ENCODE results near the gene FLOT1. TPM values are rescaled to one million over a fixed set of nuclear protein-coding genes. Genes with fewer than 3 reads are reported as not detected.
A peak's percentile ranks its signal among the peaks of the same experiment; 100 is the strongest.

Gene FLOT1
- total and polyA plus RNA-seq, 9 of the 15 experiments (the other 6 are each of a cell fraction or from before 2014, with no cell fraction given), result 11.7 to 149 (median 118) TPM

DNA sequence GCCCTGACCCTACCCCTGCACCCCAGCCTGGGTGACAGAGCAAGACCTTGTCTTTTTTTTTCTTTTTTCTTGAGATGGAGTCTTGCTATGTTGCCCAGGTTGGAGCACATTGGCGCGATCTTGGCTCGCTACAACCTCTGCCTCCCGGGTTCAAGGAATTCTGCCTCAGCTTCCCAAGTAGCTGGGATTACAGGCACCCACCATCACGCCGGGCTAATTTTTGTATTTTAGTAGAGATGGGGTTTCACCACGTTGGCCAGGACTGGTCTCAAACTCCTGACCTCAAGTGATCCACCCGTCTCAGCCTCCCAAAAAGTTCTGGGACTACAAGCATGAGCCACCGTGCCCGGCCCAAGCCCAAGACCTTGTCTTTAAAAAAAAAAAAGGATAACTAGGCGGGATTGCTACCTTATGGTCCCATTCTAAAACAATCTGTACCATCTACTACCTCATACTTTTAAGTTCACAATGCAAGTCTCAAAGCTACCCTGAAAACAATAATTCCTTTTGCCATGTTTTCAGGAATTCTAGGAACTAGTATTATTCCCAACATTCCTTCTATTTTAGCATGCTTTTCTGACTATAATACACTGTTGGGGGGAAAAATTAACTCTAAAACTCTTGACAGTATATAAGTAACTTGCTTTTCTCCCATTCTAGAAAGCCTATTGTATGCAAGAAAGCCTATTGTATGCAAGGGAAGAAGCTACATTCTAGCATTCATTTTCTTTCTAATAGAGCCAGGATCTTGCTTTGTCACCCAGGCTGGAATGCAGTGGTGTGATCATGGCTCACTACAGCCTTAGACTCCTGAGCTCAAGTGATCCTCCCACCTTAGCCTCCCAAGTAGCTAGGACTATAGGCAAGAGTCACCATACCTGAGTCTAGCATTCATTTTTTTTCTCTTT, 15.7 kb downstream of the FLOT1 start (continued):
- TF ChIP-seq ERF (CRISPR knock-in tag; IDR thresholded peaks at IDR 0.05) (0 out of 2 replicates have a peak, but pooled peaks have one; percentile 37), POLR2G (IDR thresholded peaks at IDR 0.05; ENCODE audit: low read depth, low read length) (peak; percentile 65)
- TF ChIP-seq, protein P1, sequence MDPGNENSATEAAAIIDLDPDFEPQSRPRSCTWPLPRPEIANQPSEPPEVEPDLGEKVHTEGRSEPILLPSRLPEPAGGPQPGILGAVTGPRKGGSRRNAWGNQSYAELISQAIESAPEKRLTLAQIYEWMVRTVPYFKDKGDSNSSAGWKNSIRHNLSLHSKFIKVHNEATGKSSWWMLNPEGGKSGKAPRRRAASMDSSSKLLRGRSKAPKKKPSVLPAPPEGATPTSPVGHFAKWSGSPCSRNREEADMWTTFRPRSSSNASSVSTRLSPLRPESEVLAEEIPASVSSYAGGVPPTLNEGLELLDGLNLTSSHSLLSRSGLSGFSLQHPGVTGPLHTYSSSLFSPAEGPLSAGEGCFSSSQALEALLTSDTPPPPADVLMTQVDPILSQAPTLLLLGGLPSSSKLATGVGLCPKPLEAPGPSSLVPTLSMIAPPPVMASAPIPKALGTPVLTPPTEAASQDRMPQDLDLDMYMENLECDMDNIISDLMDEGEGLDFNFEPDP (CRISPR knock-in tag; IDR thresholded peaks at IDR 0.05), result no peak

DNA sequence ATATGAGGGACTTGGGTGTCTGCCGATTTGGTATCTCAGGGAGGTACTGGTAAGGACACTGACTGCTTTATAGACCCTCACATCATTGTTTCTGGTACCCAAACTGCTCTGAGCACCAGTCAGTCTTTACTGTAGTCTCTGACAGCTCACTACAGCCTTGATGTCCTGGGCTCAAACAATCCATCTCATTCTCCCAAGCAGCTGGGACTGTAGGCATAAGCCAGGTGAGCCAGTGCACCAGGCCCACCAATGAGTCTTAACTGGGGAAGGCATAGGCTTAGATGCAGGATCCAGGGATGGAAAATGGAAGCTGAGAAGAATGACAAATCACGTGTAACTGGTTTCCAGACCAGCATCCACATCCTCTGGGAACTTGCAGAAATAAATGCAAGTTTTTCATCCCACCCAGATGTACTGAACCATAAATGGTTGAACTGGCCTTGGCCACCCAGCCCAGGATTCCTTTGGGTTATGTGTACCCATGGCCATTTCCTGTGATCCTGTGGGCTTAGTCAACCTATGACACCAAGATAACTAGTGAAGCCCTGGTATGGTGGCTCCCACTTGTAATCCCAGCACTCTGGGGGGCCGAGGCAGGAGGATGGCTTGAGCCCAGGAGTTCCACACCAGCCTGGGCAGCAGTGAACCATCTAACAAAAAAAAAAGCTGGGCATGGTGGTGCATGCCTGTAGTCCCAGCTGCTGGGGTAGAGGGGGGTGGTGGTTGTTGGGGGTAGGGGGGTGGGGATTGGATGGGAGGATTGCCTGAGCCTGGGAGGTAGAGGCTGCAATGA, 16.6 kb downstream of the FLOT1 start:
- Histone ChIP-seq H3K36me3 (ENCODE audit: control insufficient read depth, insufficient read depth, low read length) (peaks cover 82% of the 10 kb centered on the region), H3K27me3 (ENCODE audit: control insufficient read depth in 2 of 2, insufficient read depth in 2 of 2, low read length in 2 of 2) (no peaks in the 10 kb centered on the region), H3K4me1 (replicated peaks in 1 of 2; ENCODE audit: control insufficient read depth in 2 of 2, insufficient read depth in 2 of 2, low read length in 2 of 2) (peaks cover 14 to 22% of the 10 kb centered on the region in 2 experiments; a peak in 4 of 5 replicates), H3K9me3 (replicated peaks; ENCODE audit: control insufficient read depth, insufficient read depth, low read depth, low read length) (no peaks in the 10 kb centered on the region), H4K20me1 (replicated peaks; ENCODE audit: control insufficient read depth, insufficient read depth, low read length) (peaks cover 48% of the 10 kb centered on the region), H3K27ac (ENCODE audit: extremely low read depth, low read depth, low read length) (no peak overlapping the region; the same call in 2 of the 3 replicates), H3K9me1 (ENCODE audit: control insufficient read depth, insufficient read depth, low read length) (peaks cover 4% of the 10 kb centered on the region), H3K4me2 (ENCODE audit: insufficient read depth, low read length) (no peak overlapping the region), H3K79me2 (ENCODE audit: control insufficient read depth, insufficient read depth, low read length) (peaks cover 51% of the 10 kb centered on the region), H3K9ac (ENCODE audit: insufficient read depth in 1 of 2, low read depth in 2 of 2, low read length in 2 of 2) (no peak overlapping the region), H3K4me3 (no peak overlapping the region), H2AFZ (ENCODE audit: low read depth, low read length) (no peak overlapping the region)
- ChIA-PET CTCF (ENCODE audit: low intra/inter-chr PET ratio) (interaction anchor here (1.4 kb wide), 1 partner anchor 47 kb away, joined by 6 read pairs; no protein-coding TSS in a partner anchor), POLR2A (interaction anchor here (0.6 to 6.1 kb wide), 13 partner anchors 6 to 362 kb away, joined by 3 to 50 read pairs (median 5); partner anchors contain the start of genes FLOT1, IER3, MDC1 and TUBB)
- WGBS (ENCODE audit: insufficient coverage, low coverage, missing lambda C conversion rate), result 62% methylated on average over 3 of the region's 3 CpGs
- intact Hi-C loops (cut with micrococcal nuclease) (no loop called here), in situ Hi-C loops (cut with MboI) (loop anchor here (10.0 kb wide), 1 partner anchor 51 kb away; the partner anchor contains the start of gene DHX16)
- BruUV-seq (replicated peaks), result no TSS peak
- DNase-seq (ENCODE audit: extremely low read depth in 1 of 4, low spot score in 3 of 4) (peak in 2 of 4 experiments; percentile 37 to 61), ATAC-seq (peak; percentile 18), FAIRE-seq (peak; percentile 72)
- TF ChIP-seq ZNF212 (CRISPR knock-in tag; IDR thresholded peaks at IDR 0.05), result 0 out of 2 replicates have a peak, but pooled peaks have one; percentile 68
- TF ChIP-seq XRCC5 (IDR thresholded peaks at IDR 0.05; ENCODE audit: low read depth, low read length), result no peak
- peak; percentile 57 for TF ChIP-seq KDM5B (IDR thresholded peaks at IDR 0.05; ENCODE audit: insufficient replicate concordance, low read depth, low read length)
- no peak for TF ChIP-seq RNF2 (IDR thresholded peaks at IDR 0.05)
- TF ChIP-seq, protein P2, sequence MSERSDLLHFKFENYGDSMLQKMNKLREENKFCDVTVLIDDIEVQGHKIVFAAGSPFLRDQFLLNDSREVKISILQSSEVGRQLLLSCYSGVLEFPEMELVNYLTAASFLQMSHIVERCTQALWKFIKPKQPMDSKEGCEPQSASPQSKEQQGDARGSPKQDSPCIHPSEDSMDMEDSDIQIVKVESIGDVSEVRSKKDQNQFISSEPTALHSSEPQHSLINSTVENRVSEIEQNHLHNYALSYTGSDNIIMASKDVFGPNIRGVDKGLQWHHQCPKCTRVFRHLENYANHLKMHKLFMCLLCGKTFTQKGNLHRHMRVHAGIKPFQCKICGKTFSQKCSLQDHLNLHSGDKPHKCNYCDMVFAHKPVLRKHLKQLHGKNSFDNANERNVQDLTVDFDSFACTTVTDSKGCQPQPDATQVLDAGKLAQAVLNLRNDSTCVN (CRISPR knock-in tag; IDR thresholded peaks at IDR 0.05), result peak; percentile 83; the same call in 1 of the 2 replicates
- TF ChIP-seq POLR2G (IDR thresholded peaks at IDR 0.05; ENCODE audit: low read depth, low read length), result peak; percentile 71
- no peak for TF ChIP-seq HDAC3 (IDR thresholded peaks at IDR 0.05; ENCODE audit: borderline replicate concordance, partially characterized antibody)
- no peak for TF ChIP-seq MIER1 (IDR thresholded peaks at IDR 0.05; ENCODE audit: low read depth)
- no peak for TF ChIP-seq NR1H2 (CRISPR knock-in tag; IDR thresholded peaks at IDR 0.05)
- TF ChIP-seq IRF2 (CRISPR knock-in tag; IDR thresholded peaks at IDR 0.05), result no peak
- TF ChIP-seq ZNF57 (CRISPR knock-in tag; IDR thresholded peaks at IDR 0.05), result peak; percentile 85; the same call in 1 of the 2 replicates
